Stimulated activated CD4-positive, alpha-beta T cell treated with anti-CD3 and anti-CD28 coated beads, Interleukin-4, amount 100 ng/mL, for 24 hours (primary cell): ENCODE results near the gene UBASH3A.

Source experiments
- DNase-seq: peaks from one replicate; pipeline ENCODE4 v3.0.0-alpha.2; 2020

Gene UBASH3A

GRCh38 chr21:42374864-42375499, 28.7 kb upstream of the UBASH3A start:
- DNase-seq = no peak

- DNase-seq = no peak
Observed at GRCh38 chr21:42375506-42375905, 28.2 kb upstream of the UBASH3A start.

- no peak for DNase-seq
Observed at GRCh38 chr21:42375966-42376337, 27.8 kb upstream of the UBASH3A start.

GRCh38 chr21:42376338-42376982, 27.2 kb upstream of the UBASH3A start:
- DNase-seq = no peak

GRCh38 chr21:42377211-42377950, 26.3 kb upstream of the UBASH3A start:
- no peak for DNase-seq

GRCh38 chr21:42377951-42378340, 25.8 kb upstream of the UBASH3A start:
- DNase-seq = no peak

GRCh38 chr21:42378418-42378817, 25.3 kb upstream of the UBASH3A start:
- no peak for DNase-seq

GRCh38 chr21:42379426-42380215, 24.1 kb upstream of the UBASH3A start:
- no peak for DNase-seq

GRCh38 chr21:42381347-42381984, 22.2 kb upstream of the UBASH3A start:
- DNase-seq = peak; percentile 20

GRCh38 chr21:42382915-42383314, 20.8 kb upstream of the UBASH3A start:
- DNase-seq = no peak

- DNase-seq = no peak
Observed at GRCh38 chr21:42383331-42383730, 20.4 kb upstream of the UBASH3A start.

GRCh38 chr21:42384156-42384945, 19.4 kb upstream of the UBASH3A start:
- DNase-seq = no peak

- no peak for DNase-seq
Observed at GRCh38 chr21:42384989-42385388, 18.7 kb upstream of the UBASH3A start.

- DNase-seq = no peak
Observed at GRCh38 chr21:42385619-42386018, 18.1 kb upstream of the UBASH3A start.

- no peak for DNase-seq
Observed at GRCh38 chr21:42386034-42386591, 17.6 kb upstream of the UBASH3A start.

GRCh38 chr21:42387164-42387563, 16.5 kb upstream of the UBASH3A start:
- DNase-seq = no peak

- no peak for DNase-seq
Observed at GRCh38 chr21:42387843-42388340, 15.8 kb upstream of the UBASH3A start.

- no peak for DNase-seq
Observed at GRCh38 chr21:42388740-42389448, 14.8 kb upstream of the UBASH3A start.

GRCh38 chr21:42389449-42389835, 14.3 kb upstream of the UBASH3A start:
- no peak for DNase-seq

- DNase-seq = no peak
Observed at GRCh38 chr21:42390193-42390592, 13.5 kb upstream of the UBASH3A start.

- no peak for DNase-seq
Observed at GRCh38 chr21:42390696-42391095, 13.0 kb upstream of the UBASH3A start.
